ENCODE results near the gene DBX2. TPM values are rescaled to one million over a fixed set of nuclear protein-coding genes. Genes with fewer than 3 reads are reported as not detected.

Gene DBX2
- total and polyA plus RNA-seq, 2 donors (not counting 1 experiment from before 2014, with no cell fraction given): not detected

GRCh38 chr12:45093051-45093450 lies 42.2 kb upstream of the DBX2 start:
- Histone ChIP-seq H3K4me3 (ENCODE audit: control extremely low read depth in 1 of 5, extremely low read depth in 1 of 5, insufficient read depth in 1 of 5, low read depth in 2 of 5, low read length in 4 of 5) (no peak overlapping the region), H3K4me1 (ENCODE audit: control insufficient read depth in 2 of 2, insufficient read depth in 2 of 2, low read length in 2 of 2) (no peaks in the 10 kb centered on the region), H2AFZ (ENCODE audit: insufficient read depth, low read depth, low read length, poor library complexity, severe bottlenecking) (no peak overlapping the region), H3K27me3 (replicated peaks in 1 of 4; ENCODE audit: control extremely low read depth in 1 of 4, control insufficient read depth in 3 of 4, insufficient read depth in 4 of 4, low read length in 3 of 4) (no peaks in the 10 kb centered on the region), H3K27ac (ENCODE audit: low read length in 2 of 2) (no peak overlapping the region), H3K9ac (ENCODE audit: low read length) (no peak overlapping the region), H3K9me3 (ENCODE audit: control extremely low read depth in 1 of 3, control insufficient read depth in 2 of 3, insufficient read depth in 1 of 3, low read length in 2 of 3) (no peaks in the 10 kb centered on the region), H3K4me2 (replicated peaks; ENCODE audit: low read depth, low read length, poor library complexity, severe bottlenecking) (no peak overlapping the region), H3K79me2 (ENCODE audit: control insufficient read depth, insufficient read depth, low read length) (no peaks in the 10 kb centered on the region), H3K36me3 (replicated peaks in 1 of 2; ENCODE audit: control extremely low read depth in 1 of 2, control insufficient read depth in 1 of 2, extremely low read depth in 1 of 2, insufficient read depth in 2 of 2, low read length in 1 of 2) (no peaks in the 10 kb centered on the region), H4K20me1 (ENCODE audit: control insufficient read depth, insufficient read depth, low read length, poor library complexity, severe bottlenecking) (no peaks in the 10 kb centered on the region)
- TF ChIP-seq EZH2 (IDR thresholded peaks at IDR 0.05; ENCODE audit: borderline replicate concordance, insufficient read depth, low read depth, low read length, poor library complexity, severe bottlenecking) (no peak), CTCF (IDR thresholded peaks at IDR 0.05) (no peak)
- no peak for DNase-seq
- Mint-ChIP-seq H3K27ac (no peak overlapping the region), H3K9me3 (ENCODE audit: insufficient read depth) (no peaks in the 10 kb centered on the region), H3K27me3 (peaks cover 16% of the 10 kb centered on the region), H3K4me3 (no peak overlapping the region), H3K4me1 (no peaks in the 10 kb centered on the region)
- 38% methylated on average over 1 of the region's 5 CpGs for WGBS (ENCODE audit: insufficient coverage)
- ATAC-seq (ENCODE audit: low read depth): no peak
- POLR2A ChIA-PET: no interaction called here
- CTCF ChIA-PET: interaction anchor here (0.9 kb wide), 1 partner anchor 21 kb away, joined by 3 read pairs; no protein-coding TSS in a partner anchor
- intact Hi-C loops (cut with micrococcal nuclease): no loop called here

GRCh38 chr12:45089411-45090075 lies 38.6 kb upstream of the DBX2 start:
- H3K4me1 Mint-ChIP-seq: no peaks in the 10 kb centered on the region
- CTCF ChIA-PET: no interaction called here

More at GRCh38 chr12:45089411-45090075, 38.6 kb upstream of the DBX2 start:
- H3K27me3 ChIP-seq (replicated peaks in 1 of 4; ENCODE audit: control extremely low read depth in 1 of 4, control insufficient read depth in 3 of 4, insufficient read depth in 4 of 4, low read length in 3 of 4): no peaks in the 10 kb centered on the region
- no peaks in the 10 kb centered on the region for H3K79me2 ChIP-seq (ENCODE audit: control insufficient read depth, insufficient read depth, low read length)
- Mint-ChIP-seq H3K4me3 (no peak overlapping the region), H3K27ac (no peak overlapping the region), H3K9me3 (ENCODE audit: insufficient read depth) (no peaks in the 10 kb centered on the region), H3K27me3 (peaks cover 16% of the 10 kb centered on the region)
- H3K9me3 ChIP-seq (ENCODE audit: control extremely low read depth in 1 of 3, control insufficient read depth in 2 of 3, insufficient read depth in 1 of 3, low read length in 2 of 3): peaks cover 0 to 4% (median 4%) of the 10 kb centered on the region in 3 donors
- no peak for DNase-seq
- no peak for ATAC-seq (ENCODE audit: low read depth)
- H3K9ac ChIP-seq (ENCODE audit: low read length): no peak overlapping the region
- H2AFZ ChIP-seq (ENCODE audit: insufficient read depth, low read depth, low read length, poor library complexity, severe bottlenecking): no peak overlapping the region
- no peak overlapping the region for H3K4me3 ChIP-seq (ENCODE audit: control extremely low read depth in 1 of 5, extremely low read depth in 1 of 5, insufficient read depth in 1 of 5, low read depth in 2 of 5, low read length in 4 of 5)
- H3K4me2 ChIP-seq (replicated peaks; ENCODE audit: low read depth, low read length, poor library complexity, severe bottlenecking): no peak overlapping the region
- no peak for TF ChIP-seq CTCF (IDR thresholded peaks at IDR 0.05)
- TF ChIP-seq EZH2 (IDR thresholded peaks at IDR 0.05; ENCODE audit: borderline replicate concordance, insufficient read depth, low read depth, low read length, poor library complexity, severe bottlenecking): no peak
- H3K4me1 ChIP-seq (ENCODE audit: control insufficient read depth in 2 of 2, insufficient read depth in 2 of 2, low read length in 2 of 2): no peaks in the 10 kb centered on the region
- POLR2A ChIA-PET: no interaction called here
- 92% methylated on average over 2 of the region's 4 CpGs for WGBS (ENCODE audit: insufficient coverage)
- no peaks in the 10 kb centered on the region for H4K20me1 ChIP-seq (ENCODE audit: control insufficient read depth, insufficient read depth, low read length, poor library complexity, severe bottlenecking)
- H3K27ac ChIP-seq (ENCODE audit: low read length in 2 of 2): no peak overlapping the region
- no peaks in the 10 kb centered on the region for H3K36me3 ChIP-seq (replicated peaks in 1 of 2; ENCODE audit: control extremely low read depth in 1 of 2, control insufficient read depth in 1 of 2, extremely low read depth in 1 of 2, insufficient read depth in 2 of 2, low read length in 1 of 2)
- intact Hi-C loops (cut with micrococcal nuclease): no loop called here

Data from B cell (primary cell).